GM19463 (cell line): ENCODE measurements around the gene GSAP.
A peak's percentile ranks its signal among the peaks of the same experiment; 100 is the strongest.

Source experiments
- ATAC-seq: cut with Tn5 transposase; IDR thresholded peaks from one replicate; pipeline ENCODE4 v1.9.1; 2021; ENCODE audit warnings: mild to moderate bottlenecking, moderate library complexity; ENCODE audit not compliant: unreplicated experiment

The GSAP gene

GRCh38 chr7:77438131-77438530 is 22.0 kb upstream of the GSAP start:
- ATAC-seq: no peak

GRCh38 chr7:77434570-77435275 is 18.6 kb upstream of the GSAP start:
- no peak for ATAC-seq

GRCh38 chr7:77433901-77434300 is 17.8 kb upstream of the GSAP start:
- ATAC-seq: no peak

GRCh38 chr7:77430927-77431326 is 14.8 kb upstream of the GSAP start:
- ATAC-seq: no peak

DNA sequence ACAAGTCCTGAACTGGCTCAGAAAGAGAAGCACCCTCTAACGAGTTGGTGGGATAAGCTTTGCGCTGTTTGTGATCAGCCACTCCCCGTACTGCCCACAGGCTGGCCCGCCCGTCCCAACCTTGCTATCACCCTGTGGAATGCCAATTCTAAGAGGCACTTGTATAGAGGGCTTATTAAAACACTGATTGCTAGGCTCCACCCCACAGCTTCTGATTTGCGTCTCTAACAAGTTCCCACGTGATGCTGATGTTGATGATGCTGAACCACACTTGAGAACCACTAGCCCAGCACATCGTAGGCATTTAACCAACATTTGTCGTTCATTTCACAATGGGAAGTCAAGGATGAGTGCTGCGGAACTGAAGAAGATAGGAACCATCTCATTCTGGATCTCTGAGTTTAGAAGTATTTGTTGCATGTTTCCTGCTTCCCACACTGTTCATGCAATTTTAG is 12.7 kb upstream of the GSAP start:
- no peak for ATAC-seq

- no peak for ATAC-seq
Measured at GRCh38 chr7:77427996-77428603, 12.0 kb upstream of the GSAP start.

DNA sequence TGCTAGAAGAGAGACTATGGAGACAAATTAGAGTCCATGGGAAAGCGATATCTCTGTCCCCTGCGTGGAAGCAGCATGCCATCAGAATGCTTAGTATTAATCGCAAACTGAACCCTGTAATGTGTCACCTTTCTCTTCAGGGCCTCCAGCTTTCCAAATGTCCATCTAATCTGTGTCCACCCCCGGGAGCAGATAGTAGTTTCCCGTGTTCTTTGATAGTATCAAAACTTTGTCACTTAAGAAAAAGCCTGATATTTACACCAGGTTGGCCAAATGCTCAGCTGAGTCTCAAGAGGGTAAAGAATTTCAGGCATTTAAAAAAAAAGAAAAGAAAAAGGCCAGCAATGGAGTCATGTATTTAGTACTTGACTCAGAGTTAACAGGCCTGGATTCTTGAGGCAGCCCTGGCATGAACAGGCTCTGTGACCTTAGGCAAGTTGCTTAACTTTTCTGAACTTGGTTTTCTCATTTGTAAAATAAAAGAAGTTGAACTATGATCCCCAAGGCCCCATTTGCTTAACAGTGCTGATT is 10.4 kb upstream of the GSAP start:
- ATAC-seq: no peak

GRCh38 chr7:77426052-77426404 is 9.9 kb upstream of the GSAP start:
- ATAC-seq: peak; percentile 66

GRCh38 chr7:77425101-77426051 is 9.2 kb upstream of the GSAP start:
- ATAC-seq: no peak

DNA sequence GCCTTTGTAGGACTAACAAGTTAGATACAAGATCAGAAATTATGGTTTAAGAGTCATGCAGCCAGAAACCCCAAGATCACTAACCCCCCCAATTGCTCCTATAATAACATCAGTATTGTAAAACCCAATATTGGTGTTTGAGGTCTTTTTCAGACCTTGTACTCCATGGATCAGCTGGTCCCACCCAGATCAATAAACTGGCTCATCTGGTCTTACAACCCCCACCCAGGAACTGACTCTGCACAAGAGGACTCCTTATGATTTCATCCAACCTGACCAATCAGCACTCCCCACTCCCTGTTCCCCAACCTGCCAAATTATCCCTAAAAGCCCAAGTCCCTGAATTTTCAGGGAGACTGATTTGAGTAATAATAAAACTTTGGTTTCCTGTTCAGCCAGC is 6.4 kb upstream of the GSAP start:
- ATAC-seq: no peak

GRCh38 chr7:77420986-77421672 is 5.0 kb upstream of the GSAP start:
- no peak for ATAC-seq

GRCh38 chr7:77420438-77420837 is 4.3 kb upstream of the GSAP start:
- no peak for ATAC-seq

- ATAC-seq: no peak
Measured at GRCh38 chr7:77419102-77419501, 3.0 kb upstream of the GSAP start.

DNA sequence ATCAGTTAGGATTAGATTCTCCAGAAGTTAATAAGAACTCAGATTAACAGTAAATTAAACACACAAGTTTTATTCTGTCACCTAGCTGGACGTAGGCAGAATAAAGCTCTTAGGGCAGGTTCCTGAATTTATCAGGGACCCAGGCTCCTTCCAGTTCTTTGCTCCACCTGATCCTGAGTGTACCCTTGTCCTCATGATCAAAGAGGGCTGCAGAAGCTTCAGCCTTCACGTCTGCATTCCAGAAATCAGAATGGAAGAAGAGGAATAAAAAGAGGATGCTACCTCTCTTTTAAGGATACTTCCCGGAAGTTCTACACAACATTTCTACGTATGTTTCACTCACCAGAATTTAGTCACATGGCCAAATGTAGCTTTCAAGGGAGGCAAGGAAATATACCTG is 1.7 kb upstream of the GSAP start:
- ATAC-seq: no peak

DNA sequence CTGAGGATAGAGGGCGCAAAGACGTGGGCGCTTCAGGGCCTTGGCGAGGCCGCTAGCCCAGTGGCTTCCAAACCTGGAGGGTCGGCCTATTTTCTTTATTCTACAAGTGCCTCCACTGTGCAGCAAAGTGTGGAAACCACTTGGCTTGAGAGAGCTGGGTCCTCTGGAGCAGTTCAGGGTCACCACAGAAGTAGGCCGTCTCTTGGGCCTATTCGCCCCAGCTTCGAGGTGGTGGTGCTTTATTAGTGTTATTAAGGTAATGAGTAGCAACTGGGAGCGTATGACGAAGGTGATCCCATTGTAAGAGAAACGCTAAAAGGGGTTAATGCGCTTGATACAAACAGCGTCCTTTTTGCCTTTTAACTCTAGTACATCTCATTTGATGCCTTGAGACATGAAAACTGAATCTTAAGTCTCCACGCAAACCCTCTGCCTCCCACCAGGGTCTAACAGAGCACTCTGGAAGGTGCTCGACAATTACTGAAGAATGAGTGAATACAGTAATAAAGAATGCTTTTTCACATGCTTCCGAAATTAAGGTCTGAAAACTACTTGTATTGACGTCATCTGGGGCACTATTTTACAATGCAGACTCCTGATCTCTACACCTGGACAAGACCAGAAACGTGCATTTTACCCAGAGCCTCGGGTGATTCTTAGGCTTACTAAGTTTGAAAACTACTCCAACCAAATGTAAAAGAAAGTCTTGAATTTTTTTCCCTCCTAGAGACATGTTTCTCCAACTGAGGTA is 647 bp upstream of the GSAP start:
- no peak for ATAC-seq

DNA sequence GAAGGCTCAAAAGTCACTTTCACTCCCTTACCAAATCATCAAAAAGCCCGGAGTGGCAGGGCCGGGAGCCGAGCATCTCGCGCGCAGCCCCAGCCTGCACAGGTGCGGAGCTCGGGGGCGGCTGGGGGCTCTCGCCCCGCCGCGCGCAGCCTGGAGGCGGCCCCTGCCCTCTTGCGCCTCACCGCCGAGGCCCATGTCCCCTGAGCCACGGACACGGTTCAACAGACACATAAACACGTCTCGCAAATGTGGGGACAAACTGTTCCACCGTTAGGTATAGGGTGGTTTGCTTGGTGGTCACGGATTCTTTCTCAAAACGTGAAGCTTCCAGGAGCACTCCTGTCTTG is 700 bp downstream of the GSAP start:
- ATAC-seq: peak; percentile 29

- ATAC-seq: no peak
Measured at GRCh38 chr7:77413861-77414424, 2.2 kb downstream of the GSAP start.

DNA sequence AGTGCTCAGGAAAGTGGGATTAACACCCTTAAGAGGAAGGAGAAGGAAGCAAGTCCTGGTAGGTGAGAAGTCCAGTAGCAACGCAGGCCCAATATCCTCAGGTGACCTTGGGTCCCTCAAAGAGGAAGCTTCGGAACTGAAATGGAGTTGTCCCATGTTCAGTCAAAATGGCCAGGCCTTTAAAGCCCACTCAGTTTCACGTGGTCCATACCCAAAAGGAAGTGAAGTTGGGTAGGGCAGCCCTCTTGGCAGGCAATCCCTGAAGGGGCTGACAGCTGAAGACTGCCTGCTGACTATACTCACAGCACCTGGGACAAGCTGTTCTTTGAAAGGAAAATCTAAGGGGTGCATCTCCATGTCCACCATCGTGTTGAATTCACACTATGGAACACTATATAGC is 3.0 kb downstream of the GSAP start:
- ATAC-seq: no peak

DNA sequence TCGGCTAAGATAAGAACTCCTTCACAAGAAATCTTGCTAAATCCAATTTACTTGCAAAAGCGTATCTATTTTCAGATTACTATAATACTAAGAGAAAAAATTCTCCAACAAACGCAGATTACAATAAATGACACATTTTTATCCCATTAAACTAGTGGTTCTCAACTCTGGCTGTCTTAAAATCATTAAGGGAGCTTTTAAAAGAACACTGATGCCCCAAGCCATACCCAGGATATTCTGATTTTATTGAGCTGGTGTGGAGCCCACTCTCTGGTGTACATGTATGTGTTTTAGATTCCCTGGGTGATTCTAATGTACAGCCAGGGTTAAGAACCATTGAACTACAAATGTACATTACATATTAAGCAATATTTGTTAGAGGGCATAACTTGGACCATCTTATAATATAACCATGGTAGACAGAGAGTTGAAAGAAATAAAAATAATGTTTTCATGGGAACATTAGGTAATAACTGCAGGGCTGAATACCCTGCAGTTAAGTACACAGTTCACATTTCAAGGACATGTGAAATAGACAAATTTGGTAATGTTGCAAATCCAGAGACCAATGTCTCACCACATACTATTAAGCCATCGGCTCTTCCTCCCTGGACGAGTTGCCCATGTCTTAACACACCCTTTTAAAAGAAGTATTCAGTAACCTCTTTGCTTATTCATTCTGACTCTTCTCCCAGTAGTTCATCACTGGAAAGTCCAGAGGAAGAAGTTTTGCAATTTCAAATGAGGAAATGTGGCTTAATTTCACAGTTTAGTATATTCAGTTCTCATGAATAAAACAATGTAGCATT is 6.2 kb downstream of the GSAP start:
- ATAC-seq: no peak
